K562 (cell line): ENCODE measurements around the gene TRMT2A. TPM values are rescaled to one million over a fixed set of nuclear protein-coding genes. Genes with fewer than 3 reads are reported as not detected.
A peak's percentile ranks its signal among the peaks of the same experiment; 100 is the strongest.

Source experiments
- BACH1 ChIP-seq: fragments of 200-800 bp; sonication (Bioruptor generic); IDR thresholded peaks from 2 replicates; pipeline ENCODE4 v1.6.1; 2016; ENCODE audit warnings: missing genetic modification characterization, missing compliant biosample characterization
- CAMTA2 ChIP-seq: fragments of 250-450 bp; sonication (Bioruptor Pico); conservative IDR thresholded peaks from 2 replicates; pipeline ENCODE4 v1.5.1; 2022
- CBX5 ChIP-seq: IDR thresholded peaks from 2 replicates; pipeline ENCODE4 v1.6.1; 2014; ENCODE audit warnings: low read depth, borderline replicate concordance
- CBX8 ChIP-seq: fragments of 200-600 bp; sonication (generic); IDR thresholded peaks from 2 replicates; pipeline ENCODE4 v1.6.1; 2012; ENCODE audit warnings: borderline replicate concordance, mixed run types, low read depth, mild to moderate bottlenecking, moderate library complexity, mixed read lengths, low read length, control low read depth, inconsistent platforms; ENCODE audit not compliant: poor library complexity, severe bottlenecking; ENCODE audit errors: extremely low read depth
- CCAR2 ChIP-seq: fragments of 200-400 bp; formaldehyde crosslinking; IDR thresholded peaks from 2 replicates; pipeline ENCODE4 v1.6.1; 2017; ENCODE audit warnings: mild to moderate bottlenecking, low read depth, low read length
- DMBX1 ChIP-seq: fragments of 250-450 bp; sonication (Bioruptor Pico); IDR thresholded peaks from 2 replicates; pipeline ENCODE4 v1.8.0; 2022; ENCODE audit warnings: inconsistent platforms, mild to moderate bottlenecking, moderate library complexity, borderline replicate concordance
- GTF2E2 ChIP-seq: fragments of 200-800 bp; sonication (Bioruptor generic); IDR thresholded peaks from 2 replicates; pipeline ENCODE4 v1.6.1; 2016; ENCODE audit warnings: missing genetic modification characterization, missing compliant biosample characterization
- HDAC8 ChIP-seq: fragments of 450-650 bp; IDR thresholded peaks from 2 replicates; pipeline ENCODE4 v1.6.1; 2016; ENCODE audit warnings: mild to moderate bottlenecking, missing genetic modification characterization, moderate library complexity, missing compliant biosample characterization
- ILK ChIP-seq: fragments of 450-650 bp; IDR thresholded peaks from 2 replicates; pipeline ENCODE4 v1.6.1; 2016; ENCODE audit warnings: missing genetic modification characterization, low read depth, mild to moderate bottlenecking, missing compliant biosample characterization, moderate library complexity, borderline replicate concordance
- IRF1 ChIP-seq: sonication (generic); formaldehyde crosslinking; IDR thresholded peaks from 2 replicates; pipeline ENCODE4 v1.8.0; 2022; ENCODE audit warnings: missing genetic modification reagents, mild to moderate bottlenecking, borderline replicate concordance
- MBD1 ChIP-seq: fragments of 250-450 bp; sonication (Bioruptor Pico); IDR thresholded peaks from 2 replicates; pipeline ENCODE4 v1.8.0; 2022; ENCODE audit warnings: inconsistent platforms
- MCM3 ChIP-seq: fragments of 450-650 bp; IDR thresholded peaks from 2 replicates; pipeline ENCODE4 v1.6.1; 2016
- RNF2 ChIP-seq: sonication (generic); IDR thresholded peaks from 2 replicates; pipeline ENCODE4 v1.6.1; 2016
- SIRT6 ChIP-seq: IDR thresholded peaks from one replicate; pipeline ENCODE4 v1.6.1; 2012; ENCODE audit warnings: low read depth, mild to moderate bottlenecking, control low read depth, inconsistent platforms, low read length, moderate library complexity
- SMAD1 ChIP-seq: fragments of 150-350 bp; IDR thresholded peaks from 2 replicates; pipeline ENCODE4 v1.6.1; 2014; ENCODE audit warnings: low read length, low read depth; ENCODE audit not compliant: partially characterized antibody
- SREBF2 ChIP-seq: sonication (generic); formaldehyde crosslinking; IDR thresholded peaks from 2 replicates; pipeline ENCODE4 v1.4.0; 2020; ENCODE audit warnings: mild to moderate bottlenecking, missing genetic modification reagents
- SRF ChIP-seq, 2 experiments: fragments of 250-450, 450-650 bp in 1 of 2; sonication (Bioruptor Pico) in 1 of 2; sonication (generic) in 1 of 2; formaldehyde crosslinking; IDR thresholded peaks; 2 replicates each; pipeline versions ENCODE4 v1.5.0 to v1.5.1; 2020 to 2022; ENCODE audit warnings: mild to moderate bottlenecking in 1 of 2, missing genetic modification reagents in 1 of 2
- STAG1 ChIP-seq: sonication (generic); formaldehyde crosslinking; IDR thresholded peaks from 2 replicates; pipeline ENCODE4 v1.5.0; 2020; ENCODE audit warnings: missing genetic modification reagents, borderline replicate concordance
- TCF3 ChIP-seq: sonication (generic); formaldehyde crosslinking; IDR thresholded peaks from 2 replicates; pipeline ENCODE4 v1.4.0; 2020; ENCODE audit warnings: mild to moderate bottlenecking, missing genetic modification reagents
- ZNF174 ChIP-seq: fragments of 250-450 bp; sonication (Bioruptor Pico); IDR thresholded peaks from 2 replicates; pipeline ENCODE4 v1.4.0; 2020; ENCODE audit warnings: mild to moderate bottlenecking
- polyA plus RNA-seq, 8 experiments: library from polyadenylated mRNA; depleted of rRNA in 4 of 8; stranded (reverse) in 5 of 8; unstranded in 3 of 8; fragments of >200 nt; fragmentation: Nextera tagmentation in 2 of 8; fragmentation: Illumina TruSeq in 1 of 8; extraction: Ambion mirVana in 2 of 8; extraction: Trizol in 1 of 8; gene quantifications; 2 replicates each; pipeline versions ENCODE4 v1.2.1 to v1.2.3, GENCODE V29; 2011 to 2014; ENCODE audit warnings: inconsistent platforms in 1 of 8, missing spikeins in 1 of 8
- total RNA-seq, 7 experiments: library from RNA; depleted of rRNA in 6 of 7; stranded (reverse); fragments of >200 nt in 6 of 7; fragmentation: Illumina TruSeq in 2 of 7; extraction: Trizol in 2 of 7; gene quantifications; 2 replicates each; pipeline versions ENCODE4 v1.2.1 to v1.2.3, GENCODE V29; 2011 to 2021; ENCODE audit warnings: low replicate concordance in 1 of 7
- TF ChIP-seq, protein P1 (sequence below): sonication (generic); formaldehyde crosslinking; IDR thresholded peaks from 2 replicates; pipeline ENCODE4 v1.8.0; 2023; ENCODE audit warnings: missing genetic modification reagents, mild to moderate bottlenecking, borderline replicate concordance

Gene TRMT2A
- total and polyA plus RNA-seq, 9 of the 15 experiments (the other 6 are each of a cell fraction or from before 2014, with no cell fraction given), result 1.6 to 265 (median 140) TPM

DNA sequence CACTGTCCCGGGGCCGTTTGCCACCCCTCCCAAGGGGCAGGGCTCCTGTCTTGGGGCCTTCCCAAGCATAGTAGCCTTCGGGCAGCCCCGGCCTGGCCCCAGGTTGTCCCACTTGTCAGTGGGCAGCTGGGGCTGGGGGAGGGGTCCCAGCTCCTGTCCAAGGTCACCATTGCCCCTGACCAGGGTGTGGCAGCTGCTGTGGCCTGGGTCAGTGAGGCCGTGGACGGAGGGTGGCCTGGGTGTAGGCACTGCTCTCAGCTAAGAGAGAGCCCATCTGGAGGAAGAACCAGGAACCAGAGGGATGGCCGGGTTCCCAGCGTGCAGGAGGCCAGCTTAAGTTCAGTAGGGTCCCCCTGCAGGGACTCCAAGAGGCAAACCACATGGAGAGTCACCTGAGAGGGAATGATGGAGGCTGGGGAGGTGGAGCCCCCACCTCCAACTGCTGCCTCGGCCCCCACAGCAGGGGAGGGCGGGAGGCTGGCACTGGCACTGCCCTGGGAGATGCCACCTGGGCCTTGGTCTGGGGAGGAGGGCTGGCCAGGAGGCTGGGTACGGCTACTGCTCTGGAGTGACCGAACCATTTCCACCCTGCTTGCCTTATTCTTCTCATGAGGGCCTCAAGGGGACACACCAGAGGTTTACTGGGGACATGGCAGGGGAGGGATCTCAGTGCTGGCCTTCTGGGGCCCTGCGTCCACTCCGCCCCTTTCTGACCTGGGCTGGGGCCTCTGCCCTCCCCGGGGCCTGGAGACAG lies 40.6 kb upstream of the TRMT2A start (continued):
- TF ChIP-seq, protein P1, sequence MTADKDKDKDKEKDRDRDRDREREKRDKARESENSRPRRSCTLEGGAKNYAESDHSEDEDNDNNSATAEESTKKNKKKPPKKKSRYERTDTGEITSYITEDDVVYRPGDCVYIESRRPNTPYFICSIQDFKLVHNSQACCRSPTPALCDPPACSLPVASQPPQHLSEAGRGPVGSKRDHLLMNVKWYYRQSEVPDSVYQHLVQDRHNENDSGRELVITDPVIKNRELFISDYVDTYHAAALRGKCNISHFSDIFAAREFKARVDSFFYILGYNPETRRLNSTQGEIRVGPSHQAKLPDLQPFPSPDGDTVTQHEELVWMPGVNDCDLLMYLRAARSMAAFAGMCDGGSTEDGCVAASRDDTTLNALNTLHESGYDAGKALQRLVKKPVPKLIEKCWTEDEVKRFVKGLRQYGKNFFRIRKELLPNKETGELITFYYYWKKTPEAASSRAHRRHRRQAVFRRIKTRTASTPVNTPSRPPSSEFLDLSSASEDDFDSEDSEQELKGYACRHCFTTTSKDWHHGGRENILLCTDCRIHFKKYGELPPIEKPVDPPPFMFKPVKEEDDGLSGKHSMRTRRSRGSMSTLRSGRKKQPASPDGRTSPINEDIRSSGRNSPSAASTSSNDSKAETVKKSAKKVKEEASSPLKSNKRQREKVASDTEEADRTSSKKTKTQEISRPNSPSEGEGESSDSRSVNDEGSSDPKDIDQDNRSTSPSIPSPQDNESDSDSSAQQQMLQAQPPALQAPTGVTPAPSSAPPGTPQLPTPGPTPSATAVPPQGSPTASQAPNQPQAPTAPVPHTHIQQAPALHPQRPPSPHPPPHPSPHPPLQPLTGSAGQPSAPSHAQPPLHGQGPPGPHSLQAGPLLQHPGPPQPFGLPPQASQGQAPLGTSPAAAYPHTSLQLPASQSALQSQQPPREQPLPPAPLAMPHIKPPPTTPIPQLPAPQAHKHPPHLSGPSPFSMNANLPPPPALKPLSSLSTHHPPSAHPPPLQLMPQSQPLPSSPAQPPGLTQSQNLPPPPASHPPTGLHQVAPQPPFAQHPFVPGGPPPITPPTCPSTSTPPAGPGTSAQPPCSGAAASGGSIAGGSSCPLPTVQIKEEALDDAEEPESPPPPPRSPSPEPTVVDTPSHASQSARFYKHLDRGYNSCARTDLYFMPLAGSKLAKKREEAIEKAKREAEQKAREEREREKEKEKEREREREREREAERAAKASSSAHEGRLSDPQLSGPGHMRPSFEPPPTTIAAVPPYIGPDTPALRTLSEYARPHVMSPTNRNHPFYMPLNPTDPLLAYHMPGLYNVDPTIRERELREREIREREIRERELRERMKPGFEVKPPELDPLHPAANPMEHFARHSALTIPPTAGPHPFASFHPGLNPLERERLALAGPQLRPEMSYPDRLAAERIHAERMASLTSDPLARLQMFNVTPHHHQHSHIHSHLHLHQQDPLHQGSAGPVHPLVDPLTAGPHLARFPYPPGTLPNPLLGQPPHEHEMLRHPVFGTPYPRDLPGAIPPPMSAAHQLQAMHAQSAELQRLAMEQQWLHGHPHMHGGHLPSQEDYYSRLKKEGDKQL, result no peak
- TF ChIP-seq SMAD1 (peak; percentile 7), ILK (tag) (no peak), CBX8 (no peak), SRF (CRISPR knock-in tag; IDR thresholded peaks at IDR 0.05) (no peak), TCF3 (CRISPR knock-in tag) (no peak), SIRT6 (no peak), MCM3 (no peak), SREBF2 (no peak), BACH1 (tag) (no peak), GTF2E2 (tag) (no peak), HDAC8 (tag) (no peak), STAG1 (CRISPR knock-in tag) (peak; percentile 46; the same call in 1 of the 2 replicates), RNF2 (no peak), IRF1 (CRISPR knock-in tag) (no peak), CBX5 (no peak), DMBX1 (CRISPR knock-in tag) (no peak), CCAR2 (no peak), ZNF174 (CRISPR knock-in tag) (no peak), CAMTA2 (CRISPR knock-in tag) (no peak), MBD1 (CRISPR knock-in tag) (no peak)
